HEK293T (cell line): ENCODE data around the gene KDM3B.

ENCODE experiments used
- ARNT ChIP-seq: fragments of 450-650 bp; IDR thresholded peaks from 2 replicates; pipeline ENCODE4 v1.6.1; 2017; ENCODE audit warnings: mild to moderate bottlenecking
- BHLHE40 ChIP-seq: fragments of 450-650 bp; IDR thresholded peaks from 2 replicates; pipeline ENCODE4 v1.6.1; 2016; ENCODE audit warnings: mild to moderate bottlenecking, moderate library complexity, borderline replicate concordance
- CTBP1 ChIP-seq: fragments of 450-650 bp; IDR thresholded peaks from 2 replicates; pipeline ENCODE4 v1.6.1; 2016; ENCODE audit warnings: borderline replicate concordance
- ELF4 ChIP-seq: fragments of 450-650 bp; IDR thresholded peaks from 2 replicates; pipeline ENCODE4 v1.6.1; 2017; ENCODE audit warnings: antibody characterized with exemption
- FOXA1 ChIP-seq: fragments of 450-650 bp; IDR thresholded peaks from 2 replicates; pipeline ENCODE4 v1.6.1; 2016; ENCODE audit warnings: mild to moderate bottlenecking
- FOXK2 ChIP-seq: fragments of 450-650 bp; IDR thresholded peaks from 2 replicates; pipeline ENCODE4 v1.6.1; 2016; ENCODE audit warnings: mild to moderate bottlenecking
- FOXM1 ChIP-seq: fragments of 450-650 bp; IDR thresholded peaks from 2 replicates; pipeline ENCODE4 v1.6.1; 2017; ENCODE audit warnings: mild to moderate bottlenecking, borderline replicate concordance
- HDGF ChIP-seq: fragments of 450-650 bp; IDR thresholded peaks from 2 replicates; pipeline ENCODE4 v1.6.1; 2017; ENCODE audit warnings: antibody characterized with exemption, borderline replicate concordance
- SP1 ChIP-seq: fragments of 450-650 bp; IDR thresholded peaks from 2 replicates; pipeline ENCODE4 v1.6.1; 2017
- SUZ12 ChIP-seq: fragments of 450-650 bp; IDR thresholded peaks from 2 replicates; pipeline ENCODE4 v1.6.1; 2016; ENCODE audit warnings: mild to moderate bottlenecking
- TF ChIP-seq, protein P1 (sequence below): fragments of 450-650 bp; IDR thresholded peaks from 2 replicates; pipeline ENCODE4 v1.6.1; 2016

DNA sequence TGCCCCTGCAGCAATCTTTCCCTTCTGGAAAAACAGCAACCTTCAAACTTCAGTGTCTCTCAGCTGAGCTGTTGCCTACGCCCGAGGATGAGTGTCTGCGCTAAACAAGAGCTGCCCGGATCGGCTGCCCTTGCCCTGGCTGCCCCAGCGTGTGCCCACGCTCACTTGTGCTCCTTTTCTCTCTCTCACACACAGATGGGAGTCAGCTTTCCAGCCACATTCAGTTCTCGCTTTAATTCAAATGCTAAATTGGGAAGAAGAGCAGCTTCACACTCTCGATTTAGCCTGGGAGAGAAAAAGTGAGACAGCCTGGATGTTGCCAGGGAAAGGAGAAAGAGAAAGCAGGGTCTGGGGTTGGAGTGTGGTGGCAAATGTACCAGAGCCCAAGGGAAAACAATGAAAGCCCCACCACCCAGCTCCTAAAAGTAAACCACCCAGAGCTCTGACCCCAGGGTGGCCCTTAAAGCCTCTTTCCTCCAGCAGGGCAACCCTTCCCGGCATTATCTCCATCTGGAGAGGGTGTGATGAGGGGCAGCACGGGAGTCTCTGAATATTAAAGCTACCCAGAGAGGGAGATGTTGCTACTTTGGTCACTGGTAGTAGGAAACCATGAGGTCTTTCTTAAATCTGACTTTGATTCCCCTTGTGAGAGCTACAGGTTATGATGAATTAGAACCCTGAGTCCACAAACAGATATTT, 102.9 kb downstream of the KDM3B start:
- TF ChIP-seq, protein P1, sequence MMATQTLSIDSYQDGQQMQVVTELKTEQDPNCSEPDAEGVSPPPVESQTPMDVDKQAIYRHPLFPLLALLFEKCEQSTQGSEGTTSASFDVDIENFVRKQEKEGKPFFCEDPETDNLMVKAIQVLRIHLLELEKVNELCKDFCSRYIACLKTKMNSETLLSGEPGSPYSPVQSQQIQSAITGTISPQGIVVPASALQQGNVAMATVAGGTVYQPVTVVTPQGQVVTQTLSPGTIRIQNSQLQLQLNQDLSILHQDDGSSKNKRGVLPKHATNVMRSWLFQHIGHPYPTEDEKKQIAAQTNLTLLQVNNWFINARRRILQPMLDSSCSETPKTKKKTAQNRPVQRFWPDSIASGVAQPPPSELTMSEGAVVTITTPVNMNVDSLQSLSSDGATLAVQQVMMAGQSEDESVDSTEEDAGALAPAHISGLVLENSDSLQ, result no peak
- TF ChIP-seq FOXA1 (no peak), SP1 (no peak), ELF4 (no peak), ARNT (no peak), SUZ12 (no peak), BHLHE40 (no peak), FOXK2 (no peak), FOXM1 (no peak), HDGF (no peak), CTBP1 (no peak)
